Pancreas (tissue), 10 donors: ENCODE measurements around the gene TAS2R43. TPM values are rescaled to one million over a fixed set of nuclear protein-coding genes. Genes with fewer than 3 reads are reported as not detected.
"Not testable (repeated sequence)": the region's sequence is repeated elsewhere in the genome, so short reads cannot be mapped to it uniquely, and the experiment has no call there.

Experiments
- ATAC-seq, 4 donors: fragments of 200-7000 bp; cut with Tn5 transposase; one replicate each; pipeline versions ENCODE4 v1.8.0 to v1.9.1; 2020; ENCODE audit warnings: mild to moderate bottlenecking in 4 of 4, moderate library complexity in 4 of 4
- DNase-seq, 6 donors: peaks; one replicate each; pipeline ENCODE4 v3.0.0-alpha.2; 2020
- FAIRE-seq: peaks from 2 replicates; lab custom pipeline; 2012; peaks lifted over from hg19 to GRCh38; lab: Jason Lieb, UNC
- H3K27ac ChIP-seq, 4 donors: fragments of 200-600 bp; sonication (generic); 1 replicate in 3 of 4; 2 replicates in 1 of 4; pipeline versions ENCODE4 v1.5.0 to v1.8.0; 2020
- H3K27me3 ChIP-seq, 4 donors: fragments of 200-600 bp; one replicate each; pipeline ENCODE4 v1.8.0; 2021
- H3K36me3 ChIP-seq, 3 donors: fragments of 200-600 bp; sonication (generic) in 1 of 3; one replicate each; pipeline versions ENCODE4 v1.5.0 to v1.8.0; 2020 to 2021
- H3K4me1 ChIP-seq, 3 donors: fragments of 200-600 bp; one replicate each; pipeline ENCODE4 v1.8.0; 2021
- H3K4me3 ChIP-seq, 4 donors: fragments of 200-600 bp; sonication (generic) in 2 of 4; one replicate each; pipeline versions ENCODE4 v1.5.0 to v1.8.0; 2020 to 2021
- H3K9me3 ChIP-seq, 4 donors: fragments of 200-600 bp; one replicate each; pipeline ENCODE4 v1.8.0; 2021
- WGBS, 2 donors: extraction: QIAGEN DNeasy Blood & Tissue Kit; methylation state at CpG; one replicate each; pipeline ENCODE4 v1.1.7; 2013; 5-methylcytosine and 5-hydroxymethylcytosine counted together
- intact Hi-C, 3 donors: fragments of 100-400 bp; cut with DNase I; formaldehyde crosslinking; loops; one replicate each; pipeline versions ENCODE4 v1.11.1 to v1.14.2; 2022
- polyA plus RNA-seq, 2 donors: library from polyadenylated mRNA; stranded (reverse); fragments of 200-250 nt; gene quantifications; one replicate each; pipeline ENCODE4 v1.2.3, GENCODE V29; 2013
- total RNA-seq, 6 donors: library from RNA; stranded (reverse); fragmentation: NEBNext Ultra II Directional in 4 of 6; extraction: Animal tissue kit (Norgen Biotek cat#: 25700) in 4 of 6; gene quantifications; one replicate each; pipeline versions ENCODE4 v1.2.1 to v1.2.4, GENCODE V29; 2021 to 2023
- TF ChIP-seq, protein P1 (sequence below), 4 donors: fragments of 200-600 bp; sonication (generic) in 3 of 4; IDR thresholded peaks; one replicate each; pipeline versions ENCODE4 v1.5.0 to v1.8.0; 2021; ENCODE audit warnings: antibody characterized with exemption in 4 of 4
- donor health status: healthy with polysubstance abuse.
- donor health status: DM: no; HTN: no; CAD: no; lungs with moderate emphysema.
- donor health status: DM: no; HTN: no; CAD: no.
- donor health status: control.
- donor health status: control.
- donor health status: Bipolar disorder and iron deficiency.
- donor health status: DM: yes; HTN: yes; CAD: no.
- donor health status: DM: no; HTN: no; CAD: no.
- donor health status: DM: no; HTN: no; CAD: no.
- donor health status: DM: yes; HTN: yes; CAD: no.

Gene TAS2R43
- total and polyA plus RNA-seq, 8 donors: 0.16 to 0.28 (median 0.18) TPM; not detected in 3

DNA sequence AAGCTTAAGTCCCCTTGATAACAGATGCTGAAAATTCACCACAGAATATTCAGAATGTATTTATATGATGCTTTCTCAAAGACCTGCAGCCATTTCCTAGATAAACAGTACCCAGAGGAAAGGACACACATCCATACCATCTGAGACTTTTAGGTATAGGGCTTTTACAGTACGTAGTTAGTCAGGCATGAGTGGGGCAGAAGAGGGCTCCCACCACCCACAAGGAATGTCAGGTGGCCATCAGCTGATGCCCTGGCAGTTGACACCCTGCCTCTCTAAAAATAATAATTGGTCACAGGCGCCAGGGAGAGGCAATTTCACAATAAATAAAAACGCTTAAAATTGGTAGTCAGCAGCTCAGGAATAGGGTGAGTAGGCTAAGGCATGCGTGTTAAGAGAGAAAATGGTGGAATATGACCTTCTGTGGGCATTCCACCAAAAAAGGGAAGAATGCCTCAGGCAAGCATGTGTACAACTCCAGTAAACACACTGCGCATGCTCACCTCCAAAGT lies 22.2 kb downstream of the TAS2R43 start:
- WGBS, 2 donors: 78 to 86% methylated on average over 5 of the region's 5 CpGs
- no peak overlapping the region for H3K4me3 ChIP-seq
- FAIRE-seq (no peak), DNase-seq (no peak), ATAC-seq (no peak)
- TF ChIP-seq, protein P1, sequence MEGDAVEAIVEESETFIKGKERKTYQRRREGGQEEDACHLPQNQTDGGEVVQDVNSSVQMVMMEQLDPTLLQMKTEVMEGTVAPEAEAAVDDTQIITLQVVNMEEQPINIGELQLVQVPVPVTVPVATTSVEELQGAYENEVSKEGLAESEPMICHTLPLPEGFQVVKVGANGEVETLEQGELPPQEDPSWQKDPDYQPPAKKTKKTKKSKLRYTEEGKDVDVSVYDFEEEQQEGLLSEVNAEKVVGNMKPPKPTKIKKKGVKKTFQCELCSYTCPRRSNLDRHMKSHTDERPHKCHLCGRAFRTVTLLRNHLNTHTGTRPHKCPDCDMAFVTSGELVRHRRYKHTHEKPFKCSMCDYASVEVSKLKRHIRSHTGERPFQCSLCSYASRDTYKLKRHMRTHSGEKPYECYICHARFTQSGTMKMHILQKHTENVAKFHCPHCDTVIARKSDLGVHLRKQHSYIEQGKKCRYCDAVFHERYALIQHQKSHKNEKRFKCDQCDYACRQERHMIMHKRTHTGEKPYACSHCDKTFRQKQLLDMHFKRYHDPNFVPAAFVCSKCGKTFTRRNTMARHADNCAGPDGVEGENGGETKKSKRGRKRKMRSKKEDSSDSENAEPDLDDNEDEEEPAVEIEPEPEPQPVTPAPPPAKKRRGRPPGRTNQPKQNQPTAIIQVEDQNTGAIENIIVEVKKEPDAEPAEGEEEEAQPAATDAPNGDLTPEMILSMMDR (IDR thresholded peaks at IDR 0.05): no peak
- H3K36me3 ChIP-seq: no peaks in the 10 kb centered on the region
- no peaks in the 10 kb centered on the region for H3K4me1 ChIP-seq
- no peak overlapping the region for H3K27ac ChIP-seq
- intact Hi-C loops: loop anchor here in 1 of 3 donors (10.0 kb wide), 1 partner anchor 55 kb away; no protein-coding TSS in a partner anchor
- no peaks in the 10 kb centered on the region for H3K9me3 ChIP-seq
- H3K27me3 ChIP-seq: no peaks in the 10 kb centered on the region

DNA sequence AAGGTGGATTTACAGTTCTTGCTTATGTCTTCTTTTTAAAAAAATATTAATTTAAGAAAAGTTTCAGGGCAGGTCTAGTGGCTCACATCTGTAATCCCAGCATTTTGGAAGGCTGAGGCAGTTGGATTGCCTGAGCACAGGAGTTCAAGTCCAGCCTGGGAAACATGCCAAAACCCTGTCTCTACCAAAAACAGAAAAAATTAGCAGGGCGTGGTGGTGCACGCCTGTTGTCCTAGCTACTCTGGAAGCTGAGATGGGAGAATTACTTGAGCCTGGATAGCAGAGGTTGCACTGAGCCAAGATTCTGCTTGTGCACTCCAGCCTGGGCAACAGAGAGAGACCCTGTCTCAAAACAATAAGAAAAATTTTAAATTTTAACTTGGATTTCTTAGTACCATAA lies 24.6 kb downstream of the TAS2R43 start:
- H3K4me3 ChIP-seq: no peak overlapping the region
- H3K36me3 ChIP-seq: no peaks in the 10 kb centered on the region
- TF ChIP-seq, protein P1 (IDR thresholded peaks at IDR 0.05): no peak
- 37 to 62% methylated on average over 2 of the region's 2 CpGs for WGBS, 2 donors
- H3K27ac ChIP-seq: no peak overlapping the region
- no peaks in the 10 kb centered on the region for H3K27me3 ChIP-seq
- DNase-seq (no peak), ATAC-seq (no peak), FAIRE-seq (no peak)
- no peaks in the 10 kb centered on the region for H3K9me3 ChIP-seq
- no peaks in the 10 kb centered on the region for H3K4me1 ChIP-seq
- intact Hi-C loops: no loop called here

DNA sequence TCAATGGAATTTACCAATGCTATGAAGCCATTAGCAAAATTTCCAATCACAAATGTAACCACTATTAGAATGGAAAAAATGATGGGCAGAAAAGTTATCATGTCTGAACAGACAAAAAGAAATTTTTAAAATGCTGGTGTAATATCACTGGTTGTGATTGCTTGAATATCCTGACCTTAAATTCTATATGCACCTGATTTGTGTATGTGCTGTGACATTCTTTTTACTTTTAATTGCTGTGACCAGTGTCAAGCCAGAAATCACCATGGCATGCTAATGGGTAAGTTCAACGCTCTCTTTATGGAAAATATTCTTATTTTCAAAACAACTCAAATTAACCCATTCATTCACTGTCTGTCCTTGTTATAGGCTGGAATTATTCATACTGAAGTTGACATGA lies 29.9 kb downstream of the TAS2R43 start, which contains the start of gene TAS2R46:
TSS of gene TAS2R46 (minus strand) at position 101 of the 400 bp plus-strand sequence. CDS start at position 101, 0 bp downstream.
- H3K9me3 ChIP-seq, H3K27me3 ChIP-seq, DNase-seq, H3K36me3 ChIP-seq, ATAC-seq, H3K4me3 ChIP-seq, H3K27ac ChIP-seq, H3K4me1 ChIP-seq, intact Hi-C loops, FAIRE-seq: not testable (repeated sequence)
- 91 to 97% methylated on average over 1 of the region's 1 CpG for WGBS, 2 donors

DNA sequence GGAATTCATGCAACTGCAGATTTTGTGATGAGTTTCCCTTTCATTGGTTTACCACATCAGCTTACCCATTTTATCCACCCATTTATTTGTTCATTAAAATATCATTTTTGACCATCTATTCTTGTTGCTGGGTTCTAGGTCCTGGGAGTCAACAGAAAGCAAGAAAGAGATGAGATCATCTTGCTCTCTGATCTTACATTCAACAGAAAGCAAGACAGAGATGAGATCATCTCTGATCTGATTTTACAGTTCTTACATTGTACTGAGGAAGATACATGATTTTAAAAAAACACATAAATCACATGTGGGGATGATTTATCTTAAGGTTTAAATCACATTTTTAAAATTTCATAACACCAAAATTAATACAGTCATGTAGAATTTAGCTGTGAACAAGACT lies 32.3 kb downstream of the TAS2R43 start:
- DNase-seq: no peak
- no peaks in the 10 kb centered on the region for H3K27me3 ChIP-seq
- TF ChIP-seq, protein P1 (IDR thresholded peaks at IDR 0.05): no peak
- H3K36me3 ChIP-seq: no peaks in the 10 kb centered on the region
- intact Hi-C loops: no loop called here
- no peaks in the 10 kb centered on the region for H3K9me3 ChIP-seq
- FAIRE-seq: no peak
- no peak overlapping the region for H3K27ac ChIP-seq
- H3K4me3 ChIP-seq: no peak overlapping the region
- peaks cover 0 to 3% (median 0%) of the 10 kb centered on the region in 3 donors for H3K4me1 ChIP-seq
- ATAC-seq: no peak

DNA sequence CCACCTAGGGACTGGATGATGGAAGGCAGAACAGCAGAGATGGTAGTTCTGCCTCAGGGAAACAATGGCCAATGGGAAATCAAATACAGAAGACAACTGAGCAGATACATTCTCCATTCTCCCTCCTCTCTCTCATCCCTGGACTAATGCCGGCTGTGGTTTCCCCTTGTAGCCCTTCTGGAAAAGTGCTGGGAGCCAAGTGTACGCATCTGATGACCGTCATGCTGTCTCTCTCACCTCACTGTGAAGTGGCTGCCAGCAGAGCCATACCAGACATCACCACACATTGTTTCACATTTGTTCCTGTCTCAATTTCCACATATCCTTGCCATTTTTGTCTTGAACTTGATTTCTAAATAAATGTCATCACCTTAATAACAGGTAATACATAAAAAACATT lies 33.1 kb downstream of the TAS2R43 start:
- intact Hi-C loops: no loop called here
- WGBS, 2 donors: 91 to 94% methylated on average over 3 of the region's 3 CpGs
- H3K27ac ChIP-seq: no peak overlapping the region
- ATAC-seq: no peak
- FAIRE-seq: no peak
- H3K4me3 ChIP-seq: no peak overlapping the region
- no peaks in the 10 kb centered on the region for H3K27me3 ChIP-seq
- no peak for DNase-seq
- TF ChIP-seq, protein P1 (IDR thresholded peaks at IDR 0.05): no peak
- H3K36me3 ChIP-seq: no peaks in the 10 kb centered on the region
- no peaks in the 10 kb centered on the region for H3K9me3 ChIP-seq
- peaks cover 0 to 3% (median 0%) of the 10 kb centered on the region in 3 donors for H3K4me1 ChIP-seq
